ENCODE data around the gene PRSS1. TPM values are rescaled to one million over a fixed set of nuclear protein-coding genes. Genes with fewer than 3 reads are reported as not detected.

Gene PRSS1
- total RNA-seq, 3 donors from 2014 or later = not detected

DNA sequence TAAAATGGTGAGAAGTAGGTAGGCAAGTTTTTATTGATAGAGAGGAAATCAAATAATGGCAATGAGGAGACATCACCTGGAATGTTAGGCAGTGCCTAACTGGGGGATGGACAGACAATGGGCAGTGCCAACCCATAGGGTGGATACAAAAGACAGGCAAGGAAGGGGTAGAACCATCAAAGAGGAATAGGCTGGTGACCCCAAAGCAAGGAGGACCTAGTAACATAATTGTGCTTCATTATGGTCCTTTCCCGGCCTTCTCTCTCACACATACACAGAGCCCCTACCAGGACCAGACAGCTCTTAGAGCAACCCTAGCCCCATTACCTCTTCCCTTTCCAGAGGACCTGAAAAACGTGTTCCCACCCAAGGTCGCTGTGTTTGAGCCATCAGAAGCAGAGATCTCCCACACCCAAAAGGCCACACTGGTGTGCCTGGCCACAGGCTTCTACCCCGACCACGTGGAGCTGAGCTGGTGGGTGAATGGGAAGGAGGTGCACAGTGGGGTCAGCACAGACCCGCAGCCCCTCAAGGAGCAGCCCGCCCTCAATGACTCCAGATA is 51.5 kb downstream of the PRSS1 start:
- no peaks in the 10 kb centered on the region for H3K36me3 ChIP-seq (ENCODE audit: low read depth)
- H3K4me1 ChIP-seq (ENCODE audit: low read depth) = no peaks in the 10 kb centered on the region
- H3K9me3 ChIP-seq = no peaks in the 10 kb centered on the region
- no peak for ATAC-seq
- H3K4me3 ChIP-seq = no peak overlapping the region
- TF ChIP-seq, protein P1, sequence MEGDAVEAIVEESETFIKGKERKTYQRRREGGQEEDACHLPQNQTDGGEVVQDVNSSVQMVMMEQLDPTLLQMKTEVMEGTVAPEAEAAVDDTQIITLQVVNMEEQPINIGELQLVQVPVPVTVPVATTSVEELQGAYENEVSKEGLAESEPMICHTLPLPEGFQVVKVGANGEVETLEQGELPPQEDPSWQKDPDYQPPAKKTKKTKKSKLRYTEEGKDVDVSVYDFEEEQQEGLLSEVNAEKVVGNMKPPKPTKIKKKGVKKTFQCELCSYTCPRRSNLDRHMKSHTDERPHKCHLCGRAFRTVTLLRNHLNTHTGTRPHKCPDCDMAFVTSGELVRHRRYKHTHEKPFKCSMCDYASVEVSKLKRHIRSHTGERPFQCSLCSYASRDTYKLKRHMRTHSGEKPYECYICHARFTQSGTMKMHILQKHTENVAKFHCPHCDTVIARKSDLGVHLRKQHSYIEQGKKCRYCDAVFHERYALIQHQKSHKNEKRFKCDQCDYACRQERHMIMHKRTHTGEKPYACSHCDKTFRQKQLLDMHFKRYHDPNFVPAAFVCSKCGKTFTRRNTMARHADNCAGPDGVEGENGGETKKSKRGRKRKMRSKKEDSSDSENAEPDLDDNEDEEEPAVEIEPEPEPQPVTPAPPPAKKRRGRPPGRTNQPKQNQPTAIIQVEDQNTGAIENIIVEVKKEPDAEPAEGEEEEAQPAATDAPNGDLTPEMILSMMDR (IDR thresholded peaks at IDR 0.05) = no peak
- no peak for DNase-seq
- intact Hi-C loops (cut with DNase I, micrococcal nuclease) = no loop called here

DNA sequence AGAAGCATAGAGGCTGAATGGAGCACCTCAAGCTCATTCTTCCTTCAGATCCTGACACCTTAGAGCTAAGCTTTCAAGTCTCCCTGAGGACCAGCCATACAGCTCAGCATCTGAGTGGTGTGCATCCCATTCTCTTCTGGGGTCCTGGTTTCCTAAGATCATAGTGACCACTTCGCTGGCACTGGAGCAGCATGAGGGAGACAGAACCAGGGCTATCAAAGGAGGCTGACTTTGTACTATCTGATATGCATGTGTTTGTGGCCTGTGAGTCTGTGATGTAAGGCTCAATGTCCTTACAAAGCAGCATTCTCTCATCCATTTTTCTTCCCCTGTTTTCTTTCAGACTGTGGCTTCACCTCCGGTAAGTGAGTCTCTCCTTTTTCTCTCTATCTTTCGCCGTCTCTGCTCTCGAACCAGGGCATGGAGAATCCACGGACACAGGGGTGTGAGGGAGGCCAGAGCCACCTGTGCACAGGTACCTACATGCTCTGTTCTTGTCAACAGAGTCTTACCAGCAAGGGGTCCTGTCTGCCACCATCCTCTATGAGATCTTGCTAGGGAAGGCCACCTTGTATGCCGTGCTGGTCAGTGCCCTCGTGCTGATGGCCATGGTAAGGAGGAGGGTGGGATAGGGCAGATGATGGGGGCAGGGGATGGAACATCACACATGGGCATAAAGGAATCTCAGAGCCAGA is 52.5 kb downstream of the PRSS1 start:
- TF ChIP-seq, protein P1 (IDR thresholded peaks at IDR 0.05) = no peak
- Histone ChIP-seq H3K36me3 (ENCODE audit: low read depth) (no peaks in the 10 kb centered on the region), H3K4me1 (ENCODE audit: low read depth) (no peaks in the 10 kb centered on the region), H3K4me3 (no peak overlapping the region), H3K9me3 (no peaks in the 10 kb centered on the region)
- DNase-seq (no peak), ATAC-seq (no peak)
- intact Hi-C loops (cut with DNase I, micrococcal nuclease) = no loop called here

DNA sequence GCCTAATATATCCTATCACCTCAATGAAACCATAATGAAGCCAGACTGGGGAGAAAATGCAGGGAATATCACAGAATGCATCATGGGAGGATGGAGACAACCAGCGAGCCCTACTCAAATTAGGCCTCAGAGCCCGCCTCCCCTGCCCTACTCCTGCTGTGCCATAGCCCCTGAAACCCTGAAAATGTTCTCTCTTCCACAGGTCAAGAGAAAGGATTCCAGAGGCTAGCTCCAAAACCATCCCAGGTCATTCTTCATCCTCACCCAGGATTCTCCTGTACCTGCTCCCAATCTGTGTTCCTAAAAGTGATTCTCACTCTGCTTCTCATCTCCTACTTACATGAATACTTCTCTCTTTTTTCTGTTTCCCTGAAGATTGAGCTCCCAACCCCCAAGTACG is 53.0 kb downstream of the PRSS1 start:
- ATAC-seq (no peak), DNase-seq (no peak)
- TF ChIP-seq, protein P1 (IDR thresholded peaks at IDR 0.05) = no peak
- Histone ChIP-seq H3K36me3 (ENCODE audit: low read depth) (no peaks in the 10 kb centered on the region), H3K4me3 (no peak overlapping the region), H3K9me3 (no peaks in the 10 kb centered on the region), H3K4me1 (ENCODE audit: low read depth) (no peaks in the 10 kb centered on the region)
- intact Hi-C loops (cut with DNase I, micrococcal nuclease) = no loop called here

Other genes starting within 250 kb of the PRSS1 start
- not detected for gene PRSS2, start 21.5 kb downstream of the PRSS1 start, total RNA-seq
- 1 to 10 TPM; 1.2 to 8.7 (median 2.6) TPM for gene EPHB6, start 105.6 kb downstream of the PRSS1 start, total RNA-seq
- under 1 TPM; 0.35 to 0.55 (median 0.44) TPM for gene TRPV6, start 136.3 kb downstream of the PRSS1 start, total RNA-seq
- gene TRPV5, start 184.3 kb downstream of the PRSS1 start, total RNA-seq = not detected
- not detected for gene LLCFC1, start 190.0 kb downstream of the PRSS1 start, total RNA-seq
- gene KEL, start 212.9 kb downstream of the PRSS1 start, total RNA-seq = under 1 TPM in 1 of 3 donors, not detected in 2; 0.55 TPM

Data from mucosa of descending colon (tissue), 3 donors.